DND-41 (cell line): Measurements from ENCODE around the gene SUN5.

Source experiments
- EZH2 ChIP-seq: IDR thresholded peaks from 3 replicates; pipeline ENCODE4 v1.6.1; 2012; ENCODE audit warnings: borderline replicate concordance, low read depth, mild to moderate bottlenecking, moderate library complexity, low read length, inconsistent platforms; ENCODE audit not compliant: severe bottlenecking
- TF ChIP-seq, protein P1 (sequence below): IDR thresholded peaks from 2 replicates; pipeline ENCODE4 v1.5.1; 2012; ENCODE audit warnings: borderline replicate concordance, low read length, moderate library complexity, mild to moderate bottlenecking; ENCODE audit not compliant: poor library complexity, severe bottlenecking; ENCODE audit errors: extremely low read depth

DNA sequence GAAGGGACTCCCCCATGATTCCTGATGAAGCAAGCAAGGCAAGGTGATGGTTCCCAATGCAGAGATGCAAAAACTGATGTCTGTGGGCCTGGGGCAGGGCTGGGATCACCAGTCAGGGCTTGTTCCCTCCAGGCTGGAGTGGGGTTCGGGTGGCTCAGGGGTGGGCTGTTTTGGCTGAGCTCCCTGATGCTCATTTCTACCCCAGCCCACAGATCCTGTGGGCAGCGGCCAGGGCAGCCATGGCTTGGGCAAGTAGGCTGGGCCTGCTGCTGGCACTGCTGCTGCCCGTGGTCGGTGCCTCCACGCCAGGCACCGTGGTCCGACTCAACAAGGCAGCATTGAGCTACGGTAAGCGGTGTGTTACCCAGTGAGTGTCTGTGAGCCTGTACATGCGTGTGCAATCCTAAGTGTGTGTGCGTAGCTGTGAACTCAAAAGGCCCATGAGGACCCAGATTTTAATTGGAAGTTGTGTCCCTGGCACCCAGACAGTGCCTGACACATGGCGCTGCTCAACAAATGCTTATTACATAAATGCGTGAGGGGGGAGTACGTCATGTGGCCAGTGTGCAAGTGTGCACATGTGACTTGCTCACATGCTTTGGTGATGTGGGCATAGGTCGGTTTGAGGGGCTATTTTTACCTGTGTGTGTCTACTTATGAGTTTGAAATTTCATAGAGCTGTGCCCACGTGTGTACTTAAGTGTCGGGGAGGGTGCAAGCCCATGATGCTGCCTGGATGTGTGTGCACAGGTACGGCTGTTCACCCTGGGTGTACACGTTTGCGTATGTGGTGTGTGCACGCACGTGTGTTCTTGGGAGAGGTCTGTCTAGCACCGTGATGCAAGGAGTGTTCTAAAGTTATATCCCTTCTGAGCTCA is 4.3 kb upstream of the SUN5 start:
- TF ChIP-seq, protein P1, sequence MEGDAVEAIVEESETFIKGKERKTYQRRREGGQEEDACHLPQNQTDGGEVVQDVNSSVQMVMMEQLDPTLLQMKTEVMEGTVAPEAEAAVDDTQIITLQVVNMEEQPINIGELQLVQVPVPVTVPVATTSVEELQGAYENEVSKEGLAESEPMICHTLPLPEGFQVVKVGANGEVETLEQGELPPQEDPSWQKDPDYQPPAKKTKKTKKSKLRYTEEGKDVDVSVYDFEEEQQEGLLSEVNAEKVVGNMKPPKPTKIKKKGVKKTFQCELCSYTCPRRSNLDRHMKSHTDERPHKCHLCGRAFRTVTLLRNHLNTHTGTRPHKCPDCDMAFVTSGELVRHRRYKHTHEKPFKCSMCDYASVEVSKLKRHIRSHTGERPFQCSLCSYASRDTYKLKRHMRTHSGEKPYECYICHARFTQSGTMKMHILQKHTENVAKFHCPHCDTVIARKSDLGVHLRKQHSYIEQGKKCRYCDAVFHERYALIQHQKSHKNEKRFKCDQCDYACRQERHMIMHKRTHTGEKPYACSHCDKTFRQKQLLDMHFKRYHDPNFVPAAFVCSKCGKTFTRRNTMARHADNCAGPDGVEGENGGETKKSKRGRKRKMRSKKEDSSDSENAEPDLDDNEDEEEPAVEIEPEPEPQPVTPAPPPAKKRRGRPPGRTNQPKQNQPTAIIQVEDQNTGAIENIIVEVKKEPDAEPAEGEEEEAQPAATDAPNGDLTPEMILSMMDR = no peak
- TF ChIP-seq EZH2 = no peak
